Anterior cingulate cortex (tissue), 58 donors: ENCODE results near the gene OPHN1.
"Not testable (repeated sequence)": the region's sequence is repeated elsewhere in the genome, so short reads cannot be mapped to it uniquely, and the experiment has no call there.

Source experiments
- DNase-seq, 58 donors: peaks; one replicate each; lab custom pipeline; 2025; lab: John Stamatoyannopoulos, UW

OPHN1 gene

GRCh38 chrX:68087526-68087925 lies 345.8 kb downstream of the OPHN1 start:
- no peak for DNase-seq

- DNase-seq: no peak
These were observed 346.6 kb downstream of the OPHN1 start for GRCh38 chrX:68086709-68087108.

GRCh38 chrX:68084765-68085164 lies 348.5 kb downstream of the OPHN1 start:
- no peak for DNase-seq

GRCh38 chrX:68083510-68083909 lies 349.8 kb downstream of the OPHN1 start:
- DNase-seq: no peak

GRCh38 chrX:68079961-68080360 lies 353.3 kb downstream of the OPHN1 start:
- DNase-seq: no peak

GRCh38 chrX:68078801-68079200 lies 354.5 kb downstream of the OPHN1 start:
- not testable (repeated sequence) for DNase-seq

- no peak for DNase-seq
These were observed 355.9 kb downstream of the OPHN1 start for GRCh38 chrX:68077378-68077777.

- DNase-seq: no peak
These were observed 361.3 kb downstream of the OPHN1 start for GRCh38 chrX:68072041-68072440.

- not testable (repeated sequence) for DNase-seq
These were observed 363.2 kb downstream of the OPHN1 start for GRCh38 chrX:68070119-68070518.

GRCh38 chrX:68061206-68061535 lies 372.1 kb downstream of the OPHN1 start:
- no peak for DNase-seq

GRCh38 chrX:68060506-68061205 lies 372.6 kb downstream of the OPHN1 start:
- DNase-seq: no peak

GRCh38 chrX:68059469-68059868 lies 373.8 kb downstream of the OPHN1 start:
- no peak for DNase-seq

GRCh38 chrX:68049466-68049865 lies 383.8 kb downstream of the OPHN1 start:
- no peak for DNase-seq

- DNase-seq: no peak
These were observed 384.5 kb downstream of the OPHN1 start for GRCh38 chrX:68048774-68049173.

- no peak for DNase-seq
These were observed 388.2 kb downstream of the OPHN1 start for GRCh38 chrX:68045008-68045577.

- DNase-seq: no peak
These were observed 389.4 kb downstream of the OPHN1 start for GRCh38 chrX:68043713-68044438.

GRCh38 chrX:68041110-68041509 lies 392.2 kb downstream of the OPHN1 start:
- DNase-seq: no peak

- no peak for DNase-seq
These were observed 414.8 kb downstream of the OPHN1 start for GRCh38 chrX:68018248-68019203.

GRCh38 chrX:67998540-67998939 lies 434.8 kb downstream of the OPHN1 start:
- DNase-seq: no peak
